ENCODE measurements around the gene CRYGA.

GRCh38 chr2:208175840-208176153, 12.4 kb upstream of the CRYGA start:
- TF ChIP-seq CTCF (IDR thresholded peaks at IDR 0.05) (no peak), EZH2phosphoT487 (IDR thresholded peaks at IDR 0.05) (no peak), EZH2 (IDR thresholded peaks at IDR 0.05) (no peak)

All from neural progenitor cell (in vitro differentiated cells).